WTC11 (cell line): ENCODE measurements around the gene RBM47.

Experiments
- CTCF ChIP-seq: fragments of 200-600 bp; IDR thresholded peaks from 2 replicates; pipeline ENCODE4 v1.8.0; 2022; ENCODE audit warnings: antibody characterized with exemption
- ETV6 ChIP-seq: sonication (generic); formaldehyde crosslinking; IDR thresholded peaks from 2 replicates; pipeline ENCODE4 v1.8.1; 2022; ENCODE audit warnings: mild to moderate bottlenecking, missing genetic modification reagents
- ZNF232 ChIP-seq: sonication (generic); formaldehyde crosslinking; IDR thresholded peaks from 2 replicates; pipeline ENCODE4 v1.8.0; 2022; ENCODE audit warnings: mild to moderate bottlenecking, missing genetic modification reagents
- TF ChIP-seq, protein P1 (sequence below): sonication (generic); formaldehyde crosslinking; IDR thresholded peaks from 2 replicates; pipeline ENCODE4 v1.8.1; 2023; ENCODE audit warnings: mild to moderate bottlenecking, missing genetic modification reagents

GRCh38 chr4:40455340-40455902 is 174.2 kb downstream of the RBM47 start:
- TF ChIP-seq ZNF232 (CRISPR knock-in tag) (no peak), CTCF (no peak), ETV6 (no peak)
- TF ChIP-seq, protein P1, sequence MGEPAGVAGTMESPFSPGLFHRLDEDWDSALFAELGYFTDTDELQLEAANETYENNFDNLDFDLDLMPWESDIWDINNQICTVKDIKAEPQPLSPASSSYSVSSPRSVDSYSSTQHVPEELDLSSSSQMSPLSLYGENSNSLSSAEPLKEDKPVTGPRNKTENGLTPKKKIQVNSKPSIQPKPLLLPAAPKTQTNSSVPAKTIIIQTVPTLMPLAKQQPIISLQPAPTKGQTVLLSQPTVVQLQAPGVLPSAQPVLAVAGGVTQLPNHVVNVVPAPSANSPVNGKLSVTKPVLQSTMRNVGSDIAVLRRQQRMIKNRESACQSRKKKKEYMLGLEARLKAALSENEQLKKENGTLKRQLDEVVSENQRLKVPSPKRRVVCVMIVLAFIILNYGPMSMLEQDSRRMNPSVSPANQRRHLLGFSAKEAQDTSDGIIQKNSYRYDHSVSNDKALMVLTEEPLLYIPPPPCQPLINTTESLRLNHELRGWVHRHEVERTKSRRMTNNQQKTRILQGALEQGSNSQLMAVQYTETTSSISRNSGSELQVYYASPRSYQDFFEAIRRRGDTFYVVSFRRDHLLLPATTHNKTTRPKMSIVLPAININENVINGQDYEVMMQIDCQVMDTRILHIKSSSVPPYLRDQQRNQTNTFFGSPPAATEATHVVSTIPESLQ (CRISPR knock-in tag): no peak
